Measurements from ENCODE around the gene RGS16.
A peak's percentile ranks its signal among the peaks of the same experiment; 100 is the strongest.

The RGS16 gene

DNA sequence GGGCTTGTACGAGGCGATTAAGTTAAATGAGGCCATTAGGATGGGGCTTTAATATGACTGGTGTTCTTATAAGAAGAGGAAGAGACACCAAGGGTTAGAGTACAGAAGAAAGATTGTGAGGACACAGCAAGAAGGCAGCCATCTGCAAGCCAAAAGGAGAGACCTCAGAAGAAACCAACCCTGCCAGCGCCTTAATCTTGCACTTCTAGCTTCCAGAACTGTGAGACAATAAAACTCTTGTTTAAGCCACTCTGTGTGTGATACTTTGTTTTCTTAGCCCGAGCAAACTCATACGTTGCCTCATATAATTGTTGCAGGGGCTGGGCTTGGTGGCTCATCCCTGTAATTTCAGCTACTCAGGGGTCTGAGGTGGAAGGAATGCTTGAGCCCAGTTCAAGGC is 33.6 kb upstream of the RGS16 start:
- no peaks in the 10 kb centered on the region for H3K9me3 ChIP-seq (ENCODE audit: control insufficient read depth, insufficient read depth, low read depth, low read length)
- ChIA-PET CTCF (interaction anchor here (1.1 kb wide), 1 partner anchor 147 kb away, joined by 3 read pairs; no protein-coding TSS in a partner anchor), POLR2A (no interaction called here)

DNA sequence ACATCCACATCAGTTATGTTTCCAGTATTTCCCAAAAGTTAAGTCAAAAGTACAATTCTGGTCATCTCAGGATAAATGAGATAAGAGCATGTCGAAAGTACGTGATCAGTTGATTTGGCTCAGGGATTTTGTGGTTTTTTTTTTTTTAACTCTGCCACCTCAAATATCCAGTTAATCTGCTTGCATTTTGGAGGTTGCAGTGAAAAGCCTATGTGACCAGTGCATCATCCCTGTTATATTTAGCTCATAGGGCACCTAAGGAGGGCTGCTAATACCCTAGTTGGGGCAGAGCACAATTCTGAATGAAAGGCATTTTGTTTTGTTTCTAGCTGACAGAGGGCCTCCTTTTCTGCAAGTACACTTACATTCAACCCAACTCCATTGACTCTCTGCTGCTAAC is 31.7 kb upstream of the RGS16 start:
- H3K4me3 ChIP-seq (ENCODE audit: low read depth, low read length) = no peak overlapping the region
- TF ChIP-seq, protein P1, sequence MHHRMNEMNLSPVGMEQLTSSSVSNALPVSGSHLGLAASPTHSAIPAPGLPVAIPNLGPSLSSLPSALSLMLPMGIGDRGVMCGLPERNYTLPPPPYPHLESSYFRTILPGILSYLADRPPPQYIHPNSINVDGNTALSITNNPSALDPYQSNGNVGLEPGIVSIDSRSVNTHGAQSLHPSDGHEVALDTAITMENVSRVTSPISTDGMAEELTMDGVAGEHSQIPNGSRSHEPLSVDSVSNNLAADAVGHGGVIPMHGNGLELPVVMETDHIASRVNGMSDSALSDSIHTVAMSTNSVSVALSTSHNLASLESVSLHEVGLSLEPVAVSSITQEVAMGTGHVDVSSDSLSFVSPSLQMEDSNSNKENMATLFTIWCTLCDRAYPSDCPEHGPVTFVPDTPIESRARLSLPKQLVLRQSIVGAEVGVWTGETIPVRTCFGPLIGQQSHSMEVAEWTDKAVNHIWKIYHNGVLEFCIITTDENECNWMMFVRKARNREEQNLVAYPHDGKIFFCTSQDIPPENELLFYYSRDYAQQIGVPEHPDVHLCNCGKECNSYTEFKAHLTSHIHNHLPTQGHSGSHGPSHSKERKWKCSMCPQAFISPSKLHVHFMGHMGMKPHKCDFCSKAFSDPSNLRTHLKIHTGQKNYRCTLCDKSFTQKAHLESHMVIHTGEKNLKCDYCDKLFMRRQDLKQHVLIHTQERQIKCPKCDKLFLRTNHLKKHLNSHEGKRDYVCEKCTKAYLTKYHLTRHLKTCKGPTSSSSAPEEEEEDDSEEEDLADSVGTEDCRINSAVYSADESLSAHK (tag by site-specific recombination; IDR thresholded peaks at IDR 0.05) = no peak
- TF ChIP-seq YY1 (tag by site-specific recombination; IDR thresholded peaks at IDR 0.05) = no peak
- TF ChIP-seq ZSCAN18 (tag by site-specific recombination; IDR thresholded peaks at IDR 0.05) = no peak
- TF ChIP-seq ZNF660 (tag by site-specific recombination; IDR thresholded peaks at IDR 0.05) = no peak
- TF ChIP-seq ZXDB (tag by site-specific recombination; IDR thresholded peaks at IDR 0.05) = no peak
- no peak for TF ChIP-seq ZBTB1 (tag by site-specific recombination; IDR thresholded peaks at IDR 0.05)
- ChIA-PET POLR2A (no interaction called here), CTCF (interaction anchor here (0.7 kb wide), 1 partner anchor 136 kb away, joined by 3 read pairs; no protein-coding TSS in a partner anchor)
- H3K36me3 ChIP-seq (ENCODE audit: control insufficient read depth in 2 of 2, insufficient read depth in 1 of 2, low read length in 2 of 2) = no peaks in the 10 kb centered on the region
- no peaks in the 10 kb centered on the region for H3K9me3 ChIP-seq (ENCODE audit: control insufficient read depth, insufficient read depth, low read depth, low read length)
- H3K27ac ChIP-seq (ENCODE audit: extremely low read depth, low read depth, low read length) = no peak overlapping the region
- no peaks in the 10 kb centered on the region; the same call in 1 of the 2 replicates for H3K4me1 ChIP-seq (ENCODE audit: control insufficient read depth, insufficient read depth, low read length)

More for the DNA sequence above, 33.6 kb upstream of the RGS16 start:
- Histone ChIP-seq H3K4me1 (ENCODE audit: control insufficient read depth, insufficient read depth, low read length) (no peaks in the 10 kb centered on the region; the same call in 1 of the 2 replicates), H3K27ac (ENCODE audit: extremely low read depth, low read depth, low read length) (no peak overlapping the region), H3K36me3 (ENCODE audit: control insufficient read depth in 2 of 2, insufficient read depth in 1 of 2, low read length in 2 of 2) (no peaks in the 10 kb centered on the region), H3K4me3 (ENCODE audit: low read depth, low read length) (no peak overlapping the region)
- TF ChIP-seq OSR2 (tag by site-specific recombination; IDR thresholded peaks at IDR 0.05) (peak; percentile 27; the same call in 1 of the 2 replicates), ZNF548 (tag by site-specific recombination; IDR thresholded peaks at IDR 0.05) (peak; percentile 80), OVOL3 (tag by site-specific recombination; IDR thresholded peaks at IDR 0.05) (no peak), TRIM28 (IDR thresholded peaks at IDR 0.05; ENCODE audit: borderline replicate concordance, low read length) (0 out of 2 replicates have a peak, but pooled peaks have one; percentile 42), ZNF776 (tag by site-specific recombination; IDR thresholded peaks at IDR 0.05; ENCODE audit: borderline replicate concordance) (no peak), BCL6B (tag by site-specific recombination; IDR thresholded peaks at IDR 0.05) (no peak)

DNA sequence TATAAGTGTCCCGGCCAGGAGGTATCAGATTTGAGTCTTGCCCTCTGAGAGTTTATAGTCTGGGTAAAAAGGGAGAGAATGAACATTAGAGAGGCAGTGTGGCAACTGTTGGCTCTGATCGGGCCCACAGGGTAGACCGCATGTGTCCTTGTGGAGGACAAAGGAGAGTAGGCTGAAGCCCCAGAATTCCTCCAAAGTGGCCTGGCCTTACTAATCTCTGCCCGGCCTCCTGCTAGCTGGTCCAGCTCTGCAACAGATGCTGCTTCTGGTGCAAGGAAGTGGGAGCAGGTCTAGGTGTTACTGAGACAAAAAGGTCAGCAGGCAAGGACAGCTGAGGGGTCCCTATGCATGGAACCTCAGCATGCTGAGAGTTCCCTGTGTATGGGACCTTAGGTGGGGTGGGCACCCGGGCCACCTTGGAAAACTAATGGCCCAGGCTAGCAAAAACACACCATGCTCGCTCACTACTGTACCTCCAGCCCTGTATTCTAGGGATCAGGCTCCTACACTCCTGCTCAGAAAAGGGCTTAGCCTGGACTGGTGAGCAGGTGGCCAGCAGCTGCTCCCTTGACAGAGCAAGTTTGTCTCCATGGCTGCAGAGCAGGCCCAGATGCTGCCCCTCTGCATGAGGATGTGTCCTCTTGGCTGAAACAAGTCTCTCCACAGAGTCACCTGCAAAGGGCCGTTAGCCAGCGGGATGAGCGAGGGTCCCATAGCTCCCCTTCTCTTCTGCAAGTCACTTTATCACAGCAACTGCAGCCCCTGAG is 30.3 kb upstream of the RGS16 start:
- Histone ChIP-seq H3K36me3 (ENCODE audit: control insufficient read depth in 2 of 2, insufficient read depth in 1 of 2, low read length in 2 of 2) (no peaks in the 10 kb centered on the region), H3K4me3 (ENCODE audit: low read depth, low read length) (no peak overlapping the region), H3K4me1 (ENCODE audit: control insufficient read depth, insufficient read depth, low read length) (no peaks in the 10 kb centered on the region; the same call in 1 of the 2 replicates), H3K9me3 (ENCODE audit: control insufficient read depth, insufficient read depth, low read depth, low read length) (no peaks in the 10 kb centered on the region), H3K27ac (ENCODE audit: extremely low read depth, low read depth, low read length) (peak overlapping the region; percentile 4; the same call in 1 of the 2 replicates)
- ChIA-PET CTCF (interaction anchor here (0.7 kb wide), 1 partner anchor 158 kb away, joined by 3 read pairs; no protein-coding TSS in a partner anchor), POLR2A (no interaction called here)
- TF ChIP-seq, protein P2, sequence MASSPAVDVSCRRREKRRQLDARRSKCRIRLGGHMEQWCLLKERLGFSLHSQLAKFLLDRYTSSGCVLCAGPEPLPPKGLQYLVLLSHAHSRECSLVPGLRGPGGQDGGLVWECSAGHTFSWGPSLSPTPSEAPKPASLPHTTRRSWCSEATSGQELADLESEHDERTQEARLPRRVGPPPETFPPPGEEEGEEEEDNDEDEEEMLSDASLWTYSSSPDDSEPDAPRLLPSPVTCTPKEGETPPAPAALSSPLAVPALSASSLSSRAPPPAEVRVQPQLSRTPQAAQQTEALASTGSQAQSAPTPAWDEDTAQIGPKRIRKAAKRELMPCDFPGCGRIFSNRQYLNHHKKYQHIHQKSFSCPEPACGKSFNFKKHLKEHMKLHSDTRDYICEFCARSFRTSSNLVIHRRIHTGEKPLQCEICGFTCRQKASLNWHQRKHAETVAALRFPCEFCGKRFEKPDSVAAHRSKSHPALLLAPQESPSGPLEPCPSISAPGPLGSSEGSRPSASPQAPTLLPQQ (tag by site-specific recombination; IDR thresholded peaks at IDR 0.05) = 0 out of 2 replicates have a peak, but pooled peaks have one; percentile 19
- TF ChIP-seq, protein P3, sequence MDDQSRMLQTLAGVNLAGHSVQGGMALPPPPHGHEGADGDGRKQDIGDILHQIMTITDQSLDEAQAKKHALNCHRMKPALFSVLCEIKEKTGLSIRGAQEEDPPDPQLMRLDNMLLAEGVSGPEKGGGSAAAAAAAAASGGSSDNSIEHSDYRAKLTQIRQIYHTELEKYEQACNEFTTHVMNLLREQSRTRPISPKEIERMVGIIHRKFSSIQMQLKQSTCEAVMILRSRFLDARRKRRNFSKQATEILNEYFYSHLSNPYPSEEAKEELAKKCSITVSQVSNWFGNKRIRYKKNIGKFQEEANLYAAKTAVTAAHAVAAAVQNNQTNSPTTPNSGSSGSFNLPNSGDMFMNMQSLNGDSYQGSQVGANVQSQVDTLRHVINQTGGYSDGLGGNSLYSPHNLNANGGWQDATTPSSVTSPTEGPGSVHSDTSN (CRISPR knock-in tag; IDR thresholded peaks at IDR 0.05) = no peak
- no peak for TF ChIP-seq SP2 (tag by site-specific recombination; IDR thresholded peaks at IDR 0.05)
- TF ChIP-seq GFI1B (tag by site-specific recombination; IDR thresholded peaks at IDR 0.05) = no peak
- TF ChIP-seq ZNF175 (tag by site-specific recombination; IDR thresholded peaks at IDR 0.05) = no peak
- TF ChIP-seq, protein P4, sequence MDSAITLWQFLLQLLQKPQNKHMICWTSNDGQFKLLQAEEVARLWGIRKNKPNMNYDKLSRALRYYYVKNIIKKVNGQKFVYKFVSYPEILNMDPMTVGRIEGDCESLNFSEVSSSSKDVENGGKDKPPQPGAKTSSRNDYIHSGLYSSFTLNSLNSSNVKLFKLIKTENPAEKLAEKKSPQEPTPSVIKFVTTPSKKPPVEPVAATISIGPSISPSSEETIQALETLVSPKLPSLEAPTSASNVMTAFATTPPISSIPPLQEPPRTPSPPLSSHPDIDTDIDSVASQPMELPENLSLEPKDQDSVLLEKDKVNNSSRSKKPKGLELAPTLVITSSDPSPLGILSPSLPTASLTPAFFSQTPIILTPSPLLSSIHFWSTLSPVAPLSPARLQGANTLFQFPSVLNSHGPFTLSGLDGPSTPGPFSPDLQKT (IDR thresholded peaks at IDR 0.05; ENCODE audit: borderline replicate concordance, low read depth, low read length) = no peak
- 0 out of 2 replicates have a peak, but pooled peaks have one; percentile 17 for TF ChIP-seq ZNF600 (tag by site-specific recombination; IDR thresholded peaks at IDR 0.05)
- no peak for TF ChIP-seq ZNF146 (tag by site-specific recombination; IDR thresholded peaks at IDR 0.05)
- TF ChIP-seq ZNF48 (tag by site-specific recombination; IDR thresholded peaks at IDR 0.05) = no peak

Measured in HEK293 (cell line).